ENCODE measurements around the gene DNM2.

Gene DNM2

GRCh38 chr19:10708291-10708690 is 9.6 kb upstream of the DNM2 start:
- TF ChIP-seq MYC (IDR thresholded peaks at IDR 0.05; ENCODE audit: low read depth, low read length) (no peak), MAX (IDR thresholded peaks at IDR 0.05; ENCODE audit: low read depth, low read length) (no peak), CTCF (IDR thresholded peaks at IDR 0.05; ENCODE audit: low read depth, low read length) (no peak), POLR2A (IDR thresholded peaks at IDR 0.05; ENCODE audit: extremely low read depth, insufficient read length) (no peak)
- no peak overlapping the region for H3K4me3 ChIP-seq (ENCODE audit: low read depth, low read length)
- no peak for DNase-seq (ENCODE audit: low read depth)

- DNase-seq (ENCODE audit: low read depth) = no peak
- H3K4me3 ChIP-seq (ENCODE audit: low read depth, low read length) = no peak overlapping the region
- TF ChIP-seq MAX (IDR thresholded peaks at IDR 0.05; ENCODE audit: low read depth, low read length) = no peak
- TF ChIP-seq POLR2A (IDR thresholded peaks at IDR 0.05; ENCODE audit: extremely low read depth, insufficient read length) = no peak
- TF ChIP-seq CTCF (IDR thresholded peaks at IDR 0.05; ENCODE audit: low read depth, low read length) = no peak
- TF ChIP-seq MYC (IDR thresholded peaks at IDR 0.05; ENCODE audit: low read depth, low read length) = no peak
These were observed 5.8 kb upstream of the DNM2 start for GRCh38 chr19:10712045-10712444.

- no peak overlapping the region for H3K4me3 ChIP-seq (ENCODE audit: low read depth, low read length)
- TF ChIP-seq POLR2A (IDR thresholded peaks at IDR 0.05; ENCODE audit: extremely low read depth, insufficient read length) = no peak
- no peak for TF ChIP-seq MAX (IDR thresholded peaks at IDR 0.05; ENCODE audit: low read depth, low read length)
- TF ChIP-seq CTCF (IDR thresholded peaks at IDR 0.05; ENCODE audit: low read depth, low read length) = no peak
- no peak for TF ChIP-seq MYC (IDR thresholded peaks at IDR 0.05; ENCODE audit: low read depth, low read length)
- DNase-seq (ENCODE audit: low read depth) = no peak
These were observed 5.1 kb upstream of the DNM2 start for GRCh38 chr19:10712754-10713153.

- no peak overlapping the region for H3K4me3 ChIP-seq (ENCODE audit: low read depth, low read length)
- TF ChIP-seq MAX (IDR thresholded peaks at IDR 0.05; ENCODE audit: low read depth, low read length) = no peak
- TF ChIP-seq MYC (IDR thresholded peaks at IDR 0.05; ENCODE audit: low read depth, low read length) = no peak
These were observed 4.6 kb upstream of the DNM2 start for GRCh38 chr19:10713317-10713716.

GRCh38 chr19:10717054-10717355 is 874 bp upstream of the DNM2 start:
- no peak for TF ChIP-seq POLR2A (IDR thresholded peaks at IDR 0.05; ENCODE audit: extremely low read depth, insufficient read length)
- TF ChIP-seq MAX (IDR thresholded peaks at IDR 0.05; ENCODE audit: low read depth, low read length) = no peak
- no peak for TF ChIP-seq CTCF (IDR thresholded peaks at IDR 0.05; ENCODE audit: low read depth, low read length)
- TF ChIP-seq MYC (IDR thresholded peaks at IDR 0.05; ENCODE audit: low read depth, low read length) = no peak
- no peak for DNase-seq (ENCODE audit: low read depth)
- no peak overlapping the region for H3K4me3 ChIP-seq (ENCODE audit: low read depth, low read length)

More at GRCh38 chr19:10713317-10713716, 4.6 kb upstream of the DNM2 start:
- DNase-seq (ENCODE audit: low read depth) = no peak

- TF ChIP-seq MYC (IDR thresholded peaks at IDR 0.05; ENCODE audit: low read depth, low read length) = peak; percentile 66
- TF ChIP-seq CTCF (IDR thresholded peaks at IDR 0.05; ENCODE audit: low read depth, low read length) = no peak
- peak; percentile 72 for TF ChIP-seq MAX (IDR thresholded peaks at IDR 0.05; ENCODE audit: low read depth, low read length)
- TF ChIP-seq POLR2A (IDR thresholded peaks at IDR 0.05; ENCODE audit: extremely low read depth, insufficient read length) = peak; percentile 17
- peak overlapping the region; percentile 89 for H3K4me3 ChIP-seq (ENCODE audit: low read depth, low read length)
- DNase-seq (ENCODE audit: low read depth) = peak; percentile 87
These were observed 622 bp downstream of the DNM2 start for GRCh38 chr19:10718205-10719196.
